Measurements from ENCODE around the gene ME3.
"Not testable (repeated sequence)": the region's sequence is repeated elsewhere in the genome, so short reads cannot be mapped to it uniquely, and the experiment has no call there.

The ME3 gene

DNA sequence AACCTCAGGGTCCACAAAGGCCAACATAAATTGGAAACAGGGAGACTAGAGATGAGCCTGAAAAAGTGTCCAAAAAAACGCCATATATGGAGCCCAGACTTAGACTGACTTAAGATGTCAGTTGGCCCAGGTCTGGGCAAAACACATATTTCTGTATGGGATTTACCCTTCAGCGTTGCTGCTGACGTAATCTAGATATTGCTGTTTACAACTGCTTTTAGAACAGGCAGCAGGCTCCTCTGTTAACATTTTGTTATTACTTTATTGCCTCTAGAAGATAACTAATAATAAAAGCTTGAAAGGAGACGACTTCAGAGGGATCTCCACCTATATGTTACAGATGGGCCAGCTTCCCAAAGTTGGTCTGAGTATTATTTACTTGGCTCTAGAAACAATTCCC, 8.7 kb downstream of the ME3 start:
- no peak for DNase-seq (ENCODE audit: low read depth)

DNA sequence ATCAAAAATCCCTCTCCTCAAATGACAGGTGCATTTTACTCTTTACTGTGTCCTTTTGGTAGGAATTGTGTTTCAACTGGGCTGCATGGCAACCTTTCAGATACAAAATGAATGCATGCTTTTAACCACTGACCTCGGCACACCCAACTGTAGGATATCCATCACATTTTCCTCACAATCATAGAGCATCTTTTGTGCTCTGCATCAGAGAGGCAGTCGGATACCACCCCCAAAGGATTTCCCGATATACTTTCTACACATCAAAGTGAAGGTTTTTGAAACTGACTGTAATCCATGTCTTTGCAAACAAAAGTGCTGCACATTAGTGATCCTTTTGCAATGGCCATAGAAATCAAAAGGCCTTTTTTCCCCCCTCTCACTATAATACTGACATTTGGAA, 9.1 kb downstream of the ME3 start:
- no peak for DNase-seq (ENCODE audit: low read depth)

DNA sequence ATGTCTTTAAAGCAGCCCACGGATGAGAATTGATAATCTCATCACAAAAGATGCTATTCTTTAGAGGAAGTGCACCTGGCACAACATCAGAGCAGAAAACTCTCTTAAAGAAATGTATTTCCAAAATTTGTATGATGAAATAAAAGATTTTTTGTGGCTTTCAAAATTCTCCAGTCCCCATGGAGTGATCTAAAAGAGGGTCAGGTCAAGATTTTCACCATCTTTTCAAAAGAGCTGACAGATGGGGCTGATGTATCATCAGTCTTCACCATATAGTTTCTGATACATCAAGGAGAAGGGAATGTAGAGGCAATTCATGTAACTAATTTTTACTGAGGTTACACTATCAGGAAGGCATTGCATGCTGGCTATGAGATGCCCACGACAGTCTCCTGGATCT, 11.7 kb downstream of the ME3 start:
- no peak for DNase-seq (ENCODE audit: low read depth)

DNA sequence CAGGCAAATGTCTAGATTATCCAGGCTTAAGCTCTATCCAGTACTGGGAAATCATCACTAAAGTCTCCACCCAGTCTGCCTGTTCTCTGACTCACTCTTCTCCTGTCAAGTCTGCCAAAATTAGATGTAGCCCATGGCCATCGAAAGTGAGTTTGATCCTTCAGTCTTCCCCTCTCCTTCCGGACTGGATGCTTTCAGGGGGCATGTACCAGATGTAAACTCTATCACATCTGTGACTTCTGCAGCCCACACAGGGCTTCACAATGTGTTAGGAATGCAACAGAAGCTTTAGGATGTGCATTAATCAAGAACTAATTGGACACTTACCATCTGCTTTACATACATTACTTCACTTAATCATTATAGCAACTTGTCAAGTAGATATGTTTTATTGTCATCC, 12.3 kb downstream of the ME3 start:
- no peak for DNase-seq (ENCODE audit: low read depth)

DNA sequence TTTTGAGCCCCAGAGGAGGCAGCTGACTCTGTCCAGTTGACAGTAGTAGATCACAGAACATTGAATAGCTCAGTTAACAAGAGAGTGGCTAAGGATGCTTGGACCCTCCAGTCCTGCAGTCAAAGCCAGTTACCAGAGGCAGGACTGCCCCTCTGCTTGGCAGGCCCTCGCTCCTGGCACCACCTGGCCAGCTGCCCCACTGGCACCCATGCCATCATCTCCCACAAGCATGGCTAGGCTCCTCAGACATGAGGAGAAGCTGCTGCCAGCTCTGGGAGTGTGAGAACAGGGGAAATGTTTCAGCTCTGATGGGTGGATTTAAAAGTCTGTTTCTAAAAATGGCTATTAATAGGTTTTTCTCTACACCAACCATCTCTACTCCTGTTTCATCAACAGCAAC, 13.9 kb downstream of the ME3 start:
- DNase-seq (ENCODE audit: low read depth): no peak

DNA sequence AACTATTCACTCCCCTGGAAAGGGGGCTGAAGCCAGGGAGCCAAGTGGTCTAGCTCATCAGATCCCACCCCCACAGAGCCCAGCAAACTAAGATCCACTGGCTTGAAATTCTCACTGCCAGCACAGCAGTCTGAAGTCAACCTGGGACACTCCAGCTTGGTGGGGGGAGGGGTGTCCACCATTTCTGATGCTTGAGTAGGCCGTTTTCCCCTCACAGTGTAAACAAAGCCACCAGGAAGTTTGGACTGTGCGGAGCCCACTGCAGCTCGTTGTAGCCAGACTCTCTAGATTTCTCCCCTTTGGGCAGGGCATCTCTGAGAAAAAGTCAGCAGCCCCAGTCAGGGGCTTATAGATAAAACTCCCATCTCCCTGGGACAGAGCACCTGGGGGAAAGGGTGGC, 27.2 kb downstream of the ME3 start:
- DNase-seq (ENCODE audit: low read depth): not testable (repeated sequence)

DNA sequence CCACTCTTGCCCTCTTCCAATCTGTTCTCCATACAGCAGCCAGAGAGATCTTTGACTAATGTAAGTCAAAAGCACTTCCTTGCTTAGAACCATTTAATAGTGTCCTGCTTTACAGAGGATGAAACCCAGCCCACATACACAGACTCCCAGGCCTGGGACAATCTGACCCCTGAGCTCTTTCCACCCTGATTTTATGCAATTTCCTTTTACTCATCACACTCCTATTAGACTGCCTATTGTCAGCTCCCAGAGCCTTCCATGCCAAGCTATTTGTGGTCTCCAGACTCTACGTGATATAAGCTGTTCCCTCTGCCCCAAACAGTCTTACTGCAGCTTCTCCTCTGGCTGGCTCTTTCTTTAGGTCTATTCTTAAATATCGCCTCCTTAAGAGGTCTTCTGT, 28.1 kb downstream of the ME3 start:
- DNase-seq (ENCODE audit: low read depth): no peak

DNA sequence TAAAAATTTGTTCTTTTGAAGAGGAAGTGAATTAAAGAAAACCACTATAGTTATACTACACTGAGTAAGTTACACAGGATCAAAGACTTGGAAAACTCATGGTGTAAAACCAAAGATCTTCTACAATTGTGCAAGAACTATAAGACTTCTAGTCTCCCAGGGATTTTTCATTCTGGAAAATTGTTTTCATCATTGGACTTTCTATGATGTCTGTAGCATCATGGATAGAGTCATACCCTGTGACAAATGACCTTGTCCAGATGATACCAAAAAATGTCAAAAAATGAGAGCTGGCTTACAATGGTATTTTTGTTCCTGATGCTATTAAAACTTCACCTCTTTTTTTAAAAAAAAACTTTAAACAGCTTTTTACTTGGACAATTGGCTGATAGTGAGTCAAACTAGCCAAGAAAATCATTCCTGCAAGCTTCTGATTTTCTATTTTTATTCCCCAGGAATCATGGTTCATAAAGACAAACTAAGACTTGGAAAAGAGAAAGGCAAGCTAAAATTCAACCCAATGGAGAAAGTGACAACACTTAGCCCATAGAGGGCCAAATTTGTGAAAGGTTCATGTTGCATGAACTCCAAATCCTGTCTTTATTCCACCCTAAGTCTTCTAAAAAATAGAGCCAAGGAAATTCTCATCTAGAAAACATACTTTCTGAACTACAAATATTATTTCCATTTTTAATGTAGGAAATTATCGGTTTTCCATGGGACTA, 30.7 kb downstream of the ME3 start:
- DNase-seq (ENCODE audit: low read depth): no peak

DNA sequence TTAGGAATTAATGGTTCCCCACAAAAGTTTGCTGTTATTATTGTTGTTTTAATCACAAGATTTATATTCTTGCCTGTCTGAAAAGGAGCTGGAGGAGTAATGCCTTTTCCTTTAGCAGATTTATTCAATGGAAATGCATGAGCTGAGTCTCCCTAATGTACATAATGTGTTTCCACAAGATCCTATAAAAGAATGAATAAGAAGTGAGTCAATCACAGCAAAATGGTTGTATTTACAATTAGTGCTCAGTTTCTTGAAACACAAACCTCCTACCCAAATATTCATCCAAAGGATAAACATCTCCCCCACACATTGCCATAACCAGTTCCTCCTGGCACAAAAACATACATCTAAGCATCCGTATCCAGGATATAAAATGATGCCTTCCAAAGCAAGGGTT, 33.3 kb downstream of the ME3 start:
- no peak for DNase-seq (ENCODE audit: low read depth)

DNA sequence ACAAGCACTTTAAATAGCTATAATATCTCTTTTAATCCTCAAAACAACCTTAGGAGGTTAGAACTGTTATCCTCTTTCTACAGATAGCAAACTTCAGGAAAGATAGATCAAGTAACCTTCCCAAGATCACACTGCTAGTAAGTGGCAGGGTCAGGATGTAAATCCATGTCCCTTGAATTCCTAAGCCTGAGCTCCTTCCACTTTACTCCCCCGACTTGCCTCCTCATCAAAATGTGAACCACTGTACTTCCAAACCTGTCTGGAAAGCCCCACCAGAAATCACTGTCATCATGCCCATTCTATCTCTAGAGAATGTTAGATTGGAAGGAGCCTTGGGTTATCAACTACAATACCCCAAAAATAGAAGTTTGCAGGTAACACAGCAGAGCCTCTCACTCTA, 33.7 kb downstream of the ME3 start:
- no peak for DNase-seq (ENCODE audit: low read depth)

DNA sequence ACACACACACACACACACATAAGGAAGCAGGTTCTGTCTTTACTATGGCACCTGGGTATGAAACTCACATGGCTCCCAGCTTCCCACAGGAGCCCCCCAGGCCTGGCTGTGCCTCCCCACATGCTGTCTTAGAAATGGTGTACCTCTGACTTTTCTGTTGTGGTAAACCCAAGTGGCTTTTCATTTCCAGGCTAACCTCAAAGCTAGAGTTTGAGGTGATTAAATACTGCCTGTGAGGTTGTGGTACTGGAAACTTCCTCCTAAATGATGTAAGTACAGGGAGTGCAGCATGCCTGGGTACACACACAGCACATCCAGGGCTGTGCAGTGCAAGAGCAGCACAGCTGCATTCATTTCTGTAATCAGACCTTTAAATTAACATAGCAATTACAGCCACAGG, 34.4 kb downstream of the ME3 start:
- no peak for DNase-seq (ENCODE audit: low read depth)

DNA sequence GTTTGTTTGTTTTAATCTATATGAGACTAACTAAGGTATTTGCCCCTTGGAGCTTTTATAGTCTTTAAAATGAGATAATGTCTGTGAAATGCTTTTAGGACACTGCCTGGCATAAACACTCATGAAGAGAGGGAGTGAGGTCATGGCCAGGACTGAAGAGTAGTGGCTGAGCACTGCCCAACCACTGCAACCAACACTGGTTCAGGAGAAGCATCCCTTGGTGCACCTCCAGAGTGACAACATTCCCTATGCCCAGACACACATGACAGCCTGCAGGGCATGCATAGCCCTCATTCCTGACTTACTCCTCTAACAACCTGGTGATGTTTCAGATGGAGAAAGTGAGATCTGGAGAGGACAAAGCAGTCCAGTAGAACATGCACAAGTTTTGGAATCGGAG, 36.1 kb downstream of the ME3 start:
- no peak for DNase-seq (ENCODE audit: low read depth)

DNA sequence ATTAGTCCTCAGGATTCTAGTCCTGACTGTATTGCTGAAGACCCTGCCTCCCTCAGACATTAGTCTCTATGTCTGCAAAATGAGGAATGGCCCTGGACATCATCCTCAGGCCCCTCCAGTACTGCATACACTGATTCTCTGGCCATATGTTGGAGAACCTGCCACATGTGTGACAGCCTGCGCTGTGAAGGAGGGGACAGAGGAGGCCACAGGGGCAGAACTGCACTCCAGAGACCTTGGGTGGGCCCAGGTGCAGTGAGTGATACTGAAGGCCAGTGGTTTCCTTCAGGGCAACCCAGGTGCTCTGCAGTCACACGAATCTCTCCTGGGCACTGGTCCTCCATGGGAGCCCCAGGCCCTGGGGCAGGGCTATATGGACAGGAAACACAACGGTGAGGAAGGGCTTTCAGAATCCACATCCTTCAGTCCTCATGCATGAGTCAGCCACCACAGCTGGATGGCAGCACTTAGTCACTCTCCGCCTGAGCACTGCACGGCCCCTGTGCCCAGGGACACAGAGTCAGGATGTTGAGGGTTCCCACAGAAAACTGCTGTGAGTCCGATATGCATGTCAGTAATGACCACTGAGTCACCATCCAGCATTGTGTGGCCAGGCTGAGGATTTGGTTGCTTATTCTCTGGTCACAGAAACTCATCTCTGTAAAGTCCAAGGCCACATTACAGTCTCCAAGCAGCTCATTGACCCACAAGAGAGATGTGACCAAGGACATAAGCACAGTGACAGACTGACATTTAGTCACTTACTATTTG, 39.7 kb downstream of the ME3 start:
- no peak for DNase-seq (ENCODE audit: low read depth)

DNA sequence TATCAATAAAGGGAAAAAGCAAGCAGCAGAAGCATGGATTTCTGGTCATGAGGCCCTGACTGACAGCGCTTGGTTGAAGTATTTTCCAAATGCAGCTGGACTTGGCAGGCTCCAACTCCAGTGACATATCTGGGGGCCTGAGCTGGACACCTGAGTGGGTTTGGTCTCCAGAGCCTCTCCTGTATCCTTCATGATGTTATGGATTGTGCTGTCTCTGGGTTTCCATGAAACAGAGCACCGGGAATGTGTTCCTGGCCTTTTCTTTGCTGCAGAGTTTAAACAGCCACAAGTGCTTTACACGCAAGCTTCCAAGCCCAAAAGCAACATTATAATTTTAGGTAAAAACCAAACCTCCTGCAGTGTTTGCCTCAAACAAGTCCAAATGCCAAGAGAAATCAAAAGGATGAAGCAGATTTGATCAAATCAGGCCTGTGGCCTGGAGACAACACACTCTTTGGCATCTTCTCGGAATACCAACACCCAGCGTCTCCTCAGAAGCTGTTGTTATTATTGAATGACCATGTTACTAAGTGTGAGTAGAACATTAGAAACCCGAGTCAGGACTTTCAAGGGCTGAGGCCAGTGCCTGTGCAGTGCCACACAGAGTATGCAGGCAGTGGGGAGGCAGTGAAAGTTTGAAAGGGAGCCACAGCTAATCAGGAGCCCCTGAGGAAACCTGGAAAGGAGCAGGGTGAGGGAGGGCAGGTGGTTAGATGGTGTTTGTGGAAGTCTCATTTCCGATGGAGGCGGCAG, 42.0 kb downstream of the ME3 start:
- DNase-seq (ENCODE audit: low read depth): no peak

DNA sequence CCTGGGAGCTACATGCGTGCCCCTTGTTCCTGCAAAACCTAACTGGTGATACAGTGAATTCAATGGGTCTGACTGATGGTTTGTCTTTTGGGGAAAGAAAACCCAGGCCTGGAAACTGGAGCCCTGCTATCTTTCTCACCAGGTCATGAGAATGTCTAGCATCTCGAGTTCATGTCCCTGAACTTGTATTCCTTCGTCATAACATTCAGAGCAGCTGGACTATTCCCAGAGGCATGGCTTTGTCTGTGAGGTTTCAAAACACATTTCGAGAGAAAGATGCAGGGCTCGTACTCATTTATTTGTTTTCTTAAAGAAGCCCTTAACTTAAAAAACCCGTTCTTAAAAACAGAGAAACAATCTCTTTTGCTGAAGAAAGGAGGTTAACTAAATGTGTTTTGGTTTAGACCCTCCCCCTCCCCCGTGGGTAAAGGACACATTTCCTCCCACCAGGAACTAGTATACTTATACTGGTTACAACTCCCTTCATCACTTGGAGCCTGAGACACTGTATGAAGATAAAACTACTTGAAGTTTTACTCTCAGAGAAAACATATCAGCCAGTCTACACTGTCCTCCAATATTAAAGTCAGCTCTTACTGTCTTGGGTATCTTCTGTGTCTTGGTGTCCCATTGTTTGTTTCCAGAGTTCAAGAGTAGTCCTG, 43.2 kb downstream of the ME3 start:
- DNase-seq (ENCODE audit: low read depth): no peak

DNA sequence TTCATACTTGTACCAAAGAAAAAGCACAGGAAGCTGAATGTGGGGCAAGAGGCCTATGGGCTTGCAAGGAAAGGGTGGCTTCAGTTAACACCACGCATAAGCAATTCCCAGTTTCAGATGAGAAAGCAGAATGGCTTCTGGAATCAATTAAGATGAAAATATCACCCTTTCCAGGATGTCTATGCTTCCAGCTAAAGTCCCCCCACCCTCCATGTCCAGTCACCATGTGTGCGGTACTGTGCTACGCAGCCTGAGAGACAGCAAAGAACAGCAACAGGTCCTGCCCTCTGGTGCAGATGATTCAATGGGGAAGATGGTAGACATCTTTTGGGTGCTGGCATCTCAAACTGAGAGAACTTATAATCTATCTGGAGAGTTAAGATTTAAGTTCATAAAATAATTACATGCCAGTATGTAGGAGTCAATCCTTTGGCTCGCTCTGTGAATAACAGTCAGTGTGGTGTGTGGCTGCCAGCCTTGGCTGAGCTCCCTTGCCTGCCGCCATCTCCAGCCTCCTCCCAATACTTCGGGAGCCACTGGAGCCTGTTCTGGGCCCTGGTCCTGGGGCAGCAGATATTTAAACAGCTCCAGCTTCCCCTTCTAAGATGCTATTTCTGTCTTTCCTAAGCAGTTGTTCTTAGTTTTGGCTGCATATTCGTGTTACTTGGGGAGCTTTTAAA, 44.5 kb downstream of the ME3 start:
- DNase-seq (ENCODE audit: low read depth): no peak

DNA sequence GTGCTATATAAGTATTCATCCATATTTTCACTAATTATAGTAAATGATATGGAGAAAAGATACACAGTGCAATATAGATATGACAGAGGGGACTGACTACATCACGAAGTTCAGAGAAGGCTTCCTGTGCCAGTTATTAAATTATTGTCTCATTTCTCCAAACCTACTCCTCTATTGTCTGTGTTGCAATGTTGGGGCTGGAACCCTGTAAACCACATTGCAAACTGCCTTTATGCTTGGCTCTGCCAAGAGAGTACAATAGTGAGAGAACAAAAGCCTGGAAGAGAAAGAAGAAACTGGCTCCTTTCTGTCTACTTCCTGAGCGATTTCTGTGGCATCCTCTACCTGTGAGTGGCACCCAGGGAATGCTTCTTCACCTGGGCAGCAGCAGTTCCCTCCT, 46.4 kb downstream of the ME3 start:
- DNase-seq (ENCODE audit: low read depth): no peak

DNA sequence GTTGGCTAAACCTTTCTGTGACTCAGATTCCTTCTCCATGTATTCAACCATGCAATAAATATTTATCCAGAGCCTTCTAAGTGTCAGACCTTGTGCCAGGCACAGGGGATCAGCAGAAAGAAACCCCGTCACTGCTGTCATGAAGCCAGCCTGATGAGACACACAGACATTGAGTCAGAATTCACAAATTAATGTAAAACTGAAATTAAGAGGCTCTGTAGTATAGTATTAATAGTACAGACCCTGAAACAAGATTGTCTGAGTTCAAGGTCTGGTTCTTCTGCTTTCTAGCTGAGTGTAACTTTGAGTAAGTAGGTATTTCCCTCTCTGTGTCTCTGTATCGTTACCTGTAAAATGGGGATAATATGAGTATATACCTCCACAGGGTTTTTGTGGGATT, 46.9 kb downstream of the ME3 start:
- no peak for DNase-seq (ENCODE audit: low read depth)

DNA sequence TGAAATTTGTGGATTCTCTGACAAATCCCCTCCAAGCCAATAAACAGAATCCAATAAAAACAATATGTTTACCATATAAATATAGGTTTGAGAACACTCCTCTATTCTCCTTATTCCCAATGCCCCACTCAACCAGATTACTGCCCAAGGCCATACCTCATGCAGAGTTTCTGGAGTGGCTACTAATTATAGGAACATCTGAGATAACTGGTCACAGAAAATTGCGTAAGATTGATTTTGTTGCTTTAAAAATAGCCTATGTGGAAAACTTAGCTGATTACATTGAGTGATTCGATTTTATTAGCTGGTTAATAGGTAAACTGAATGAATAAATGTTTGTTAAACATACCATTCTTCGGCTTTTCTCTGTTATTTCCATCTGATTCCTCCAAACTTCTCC, 48.0 kb downstream of the ME3 start:
- no peak for DNase-seq (ENCODE audit: low read depth)

DNA sequence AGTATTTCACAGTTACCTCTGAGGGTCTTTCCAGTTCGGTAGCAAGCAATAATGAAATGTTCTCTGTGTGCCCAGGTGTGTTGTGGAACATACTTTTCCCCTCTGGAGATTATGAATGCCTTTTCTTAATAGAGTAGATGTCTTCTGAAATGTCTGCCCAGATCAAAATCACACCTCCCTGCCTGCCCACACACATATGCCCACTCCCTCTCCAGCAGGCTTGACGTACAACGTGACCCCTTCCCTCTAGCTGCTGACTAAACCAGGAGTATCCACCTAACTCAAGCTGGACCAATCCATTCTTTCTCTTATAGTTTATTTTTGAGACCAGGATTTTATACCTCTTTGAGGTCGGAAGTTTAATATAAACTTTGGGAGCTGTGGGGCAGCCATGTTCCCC, 48.7 kb downstream of the ME3 start:
- no peak for DNase-seq (ENCODE audit: low read depth)

DNA sequence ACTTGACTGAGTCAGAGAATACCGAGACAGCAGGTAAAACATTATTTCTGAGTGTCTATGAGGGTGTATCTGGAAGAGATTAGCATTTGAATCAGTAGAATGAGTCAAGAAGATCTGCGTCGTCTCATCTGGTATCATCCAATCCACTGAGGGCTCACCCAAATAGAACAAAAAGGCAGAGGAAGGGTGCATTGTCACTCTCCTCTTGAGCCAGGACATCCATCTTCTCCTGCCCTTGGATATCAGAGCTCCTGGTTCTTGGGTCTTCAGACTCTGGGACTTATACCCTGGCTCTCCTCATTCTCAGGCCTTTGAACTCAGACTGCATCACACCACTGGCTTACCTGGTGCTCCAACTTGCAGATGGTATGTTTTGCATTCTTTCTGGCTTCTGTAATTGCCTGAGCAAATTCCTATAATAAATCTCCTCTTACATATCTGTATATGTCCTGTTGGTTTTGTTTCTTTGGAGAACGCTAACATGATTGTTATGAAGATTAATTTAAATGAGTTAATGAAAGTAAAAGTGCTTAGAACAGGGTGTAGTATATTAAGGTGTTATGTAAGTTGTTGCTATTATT, 49.3 kb downstream of the ME3 start:
- DNase-seq (ENCODE audit: low read depth): no peak

DNA sequence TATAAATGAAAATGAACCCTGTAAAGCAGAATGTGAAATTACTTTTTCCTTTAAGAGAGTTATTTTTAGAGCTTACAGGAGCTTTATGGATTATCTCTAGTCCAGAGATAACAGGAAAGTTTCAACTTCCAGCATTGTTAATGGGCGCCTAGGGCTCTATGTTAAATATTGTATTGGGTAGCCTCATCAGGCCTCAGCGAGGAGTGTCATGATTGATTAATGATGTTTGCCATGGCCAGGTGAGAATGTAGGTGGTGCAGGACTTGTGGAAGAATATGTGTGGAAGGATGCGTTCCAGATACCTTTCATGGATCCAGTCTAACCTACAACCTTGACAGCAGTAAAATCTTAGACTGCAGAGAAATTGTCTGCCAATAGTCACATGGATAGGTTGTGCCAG, 50.6 kb downstream of the ME3 start:
- DNase-seq (ENCODE audit: low read depth): no peak
